GM21423 (cell line): ENCODE results near the gene EVA1B.

ENCODE experiments used
- ATAC-seq: cut with Tn5 transposase; IDR thresholded peaks from one replicate; pipeline ENCODE4 v1.9.1; 2021; ENCODE audit warnings: mild to moderate bottlenecking, moderate library complexity; ENCODE audit not compliant: unreplicated experiment

Gene EVA1B

GRCh38 chr1:36320767-36321118, 2.7 kb downstream of the EVA1B start:
- ATAC-seq: no peak

- ATAC-seq: no peak
These were observed 3.1 kb downstream of the EVA1B start for GRCh38 chr1:36320291-36320761.

GRCh38 chr1:36309397-36309796, 14.0 kb downstream of the EVA1B start:
- ATAC-seq: no peak

- no peak for ATAC-seq
These were observed 15.7 kb downstream of the EVA1B start for GRCh38 chr1:36307601-36308330.

- ATAC-seq: peak; percentile 96
These were observed 16.5 kb downstream of the EVA1B start for GRCh38 chr1:36306902-36307456.

- ATAC-seq: peak; percentile 32
These were observed 17.1 kb downstream of the EVA1B start, which contains the start of gene SH3D21 for GRCh38 chr1:36306210-36306901. Gene SH3D21, plus strand, starts transcription at chr1:36306368. Its CDS starts 53 bp downstream, at chr1:36306421.

- ATAC-seq: no peak
These were observed 17.6 kb downstream of the EVA1B start for GRCh38 chr1:36305915-36306209.

- no peak for ATAC-seq
These were observed 18.2 kb downstream of the EVA1B start for GRCh38 chr1:36304970-36305914.

- no peak for ATAC-seq
These were observed 18.9 kb downstream of the EVA1B start for GRCh38 chr1:36304521-36304920.

- no peak for ATAC-seq
These were observed 19.6 kb downstream of the EVA1B start for GRCh38 chr1:36303650-36304360.

- no peak for ATAC-seq
These were observed 20.2 kb downstream of the EVA1B start for GRCh38 chr1:36303244-36303643.

- no peak for ATAC-seq
These were observed 22.2 kb downstream of the EVA1B start for GRCh38 chr1:36301220-36301619.

GRCh38 chr1:36300526-36300925, 22.9 kb downstream of the EVA1B start:
- ATAC-seq: no peak

- no peak for ATAC-seq
These were observed 24.8 kb downstream of the EVA1B start for GRCh38 chr1:36298640-36299039.

GRCh38 chr1:36297062-36297461, 26.4 kb downstream of the EVA1B start:
- ATAC-seq: no peak

- ATAC-seq: no peak
These were observed 28.1 kb downstream of the EVA1B start for GRCh38 chr1:36295390-36295789.

GRCh38 chr1:36287595-36287994, 35.9 kb downstream of the EVA1B start:
- no peak for ATAC-seq

GRCh38 chr1:36286802-36287201, 36.6 kb downstream of the EVA1B start:
- ATAC-seq: no peak

GRCh38 chr1:36285443-36286101, 37.9 kb downstream of the EVA1B start:
- ATAC-seq: no peak

- no peak for ATAC-seq
These were observed 38.9 kb downstream of the EVA1B start for GRCh38 chr1:36284517-36284916.
